H9 (cell line): ENCODE measurements around the gene BTG3. TPM values are rescaled to one million over a fixed set of nuclear protein-coding genes. Genes with fewer than 3 reads are reported as not detected.

Source experiments
- DNase-seq: peaks from one replicate; pipeline ENCODE4 v3.0.0-alpha.2; 2017
- H2AFZ ChIP-seq: one replicate; pipeline ENCODE4 v1.6.1; 2013; ENCODE audit warnings: mild to moderate bottlenecking, low read length, control low read depth, moderate library complexity
- H2AK5ac ChIP-seq: 2 replicates; pipeline ENCODE4 v1.6.1; 2013; ENCODE audit warnings: low read length, control low read depth, mixed read lengths; ENCODE audit not compliant: insufficient read length
- H2BK120ac ChIP-seq: one replicate; pipeline ENCODE4 v1.6.1; 2013; ENCODE audit warnings: low read depth, mild to moderate bottlenecking, low read length, control low read depth, inconsistent platforms; ENCODE audit not compliant: poor library complexity, severe bottlenecking
- H2BK12ac ChIP-seq: 2 replicates; pipeline ENCODE4 v1.6.1; 2013; ENCODE audit warnings: low read length, control low read depth, mixed read lengths, low read depth; ENCODE audit not compliant: insufficient read length
- H2BK15ac ChIP-seq: 2 replicates; pipeline ENCODE4 v1.6.1; 2013; ENCODE audit warnings: low read depth, low read length, control low read depth
- H2BK20ac ChIP-seq: one replicate; pipeline ENCODE4 v1.6.1; 2013; ENCODE audit warnings: low read depth, mild to moderate bottlenecking, low read length, control low read depth, inconsistent platforms; ENCODE audit not compliant: poor library complexity, severe bottlenecking
- H2BK5ac ChIP-seq: 2 replicates; pipeline ENCODE4 v1.6.1; 2013; ENCODE audit warnings: low read length, control low read depth, mixed read lengths; ENCODE audit not compliant: insufficient read length
- H3K14ac ChIP-seq: 2 replicates; pipeline ENCODE4 v1.6.1; 2013; ENCODE audit warnings: low read length, control low read depth; ENCODE audit not compliant: insufficient read depth
- H3K18ac ChIP-seq: 2 replicates; pipeline ENCODE4 v1.6.1; 2013; ENCODE audit warnings: low read depth, mild to moderate bottlenecking, mixed read lengths, low read length, control low read depth; ENCODE audit not compliant: insufficient read length
- H3K23ac ChIP-seq: 2 replicates; pipeline ENCODE4 v1.6.1; 2013; ENCODE audit warnings: low read length, control low read depth, mixed read lengths, low read depth; ENCODE audit not compliant: insufficient read length
- H3K23me2 ChIP-seq: 2 replicates; pipeline ENCODE4 v1.6.1; 2013; ENCODE audit warnings: low read depth, mild to moderate bottlenecking, mixed read lengths, low read length, control low read depth; ENCODE audit not compliant: insufficient read length, poor library complexity, severe bottlenecking
- H3K27ac ChIP-seq: 2 replicates; pipeline ENCODE4 v1.5.1; 2013; ENCODE audit warnings: low read length, control low read depth, mixed read lengths, low read depth; ENCODE audit not compliant: insufficient read length
- H3K27me3 ChIP-seq: 2 replicates; pipeline ENCODE4 v1.6.1; 2013; ENCODE audit warnings: low read length, control low read depth, inconsistent platforms; ENCODE audit not compliant: insufficient read depth
- H3K4ac ChIP-seq: 2 replicates; pipeline ENCODE4 v1.6.1; 2013; ENCODE audit warnings: low read depth, mild to moderate bottlenecking, control low read depth, inconsistent platforms, low read length, moderate library complexity
- H3K4me1 ChIP-seq: 2 replicates; pipeline ENCODE4 v1.6.1; 2013; ENCODE audit warnings: low read length, control low read depth, inconsistent platforms; ENCODE audit not compliant: insufficient read depth
- H3K4me2 ChIP-seq: 2 replicates; pipeline ENCODE4 v1.6.1; 2013; ENCODE audit warnings: low read length, control low read depth, mixed read lengths; ENCODE audit not compliant: insufficient read length, insufficient read depth
- H3K56ac ChIP-seq: 2 replicates; pipeline ENCODE4 v1.6.1; 2013; ENCODE audit warnings: low read depth, mild to moderate bottlenecking, mixed read lengths, low read length, control low read depth; ENCODE audit not compliant: insufficient read length
- H3K79me1 ChIP-seq: 2 replicates; pipeline ENCODE4 v1.6.1; 2013; ENCODE audit warnings: low read depth, mild to moderate bottlenecking, moderate library complexity, low read length, control low read depth, inconsistent platforms; ENCODE audit not compliant: insufficient read depth, poor library complexity, severe bottlenecking
- H3K79me2 ChIP-seq: 2 replicates; pipeline ENCODE4 v1.6.1; 2013; ENCODE audit warnings: low read length, control low read depth, inconsistent platforms; ENCODE audit not compliant: insufficient read depth
- H3K9ac ChIP-seq: 2 replicates; pipeline ENCODE4 v1.6.1; 2013; ENCODE audit warnings: low read length, control low read depth, mixed read lengths; ENCODE audit not compliant: insufficient read length; ENCODE audit errors: extremely low read depth
- H3K9me3 ChIP-seq: one replicate; pipeline ENCODE4 v1.6.1; 2013; ENCODE audit warnings: low read depth, low read length, inconsistent platforms; ENCODE audit not compliant: control insufficient read depth
- H3T11ph ChIP-seq: one replicate; pipeline ENCODE4 v1.6.1; 2013; ENCODE audit warnings: mild to moderate bottlenecking, low read length, control low read depth, inconsistent platforms
- H4K20me1 ChIP-seq: one replicate; pipeline ENCODE4 v1.6.1; 2013; ENCODE audit not compliant: control insufficient read depth, insufficient read length, insufficient read depth
- H4K5ac ChIP-seq: 2 replicates; pipeline ENCODE4 v1.6.1; 2013; ENCODE audit warnings: low read depth, mild to moderate bottlenecking, mixed read lengths, low read length, control low read depth; ENCODE audit not compliant: insufficient read length
- H4K8ac ChIP-seq: replicated peaks from 2 replicates; pipeline ENCODE4 v1.6.1; 2013; ENCODE audit warnings: low read length, control low read depth, mixed read lengths, low read depth; ENCODE audit not compliant: insufficient read length
- H4K91ac ChIP-seq: 2 replicates; pipeline ENCODE4 v1.6.1; 2013; ENCODE audit warnings: low read depth, mild to moderate bottlenecking, moderate library complexity, mixed read lengths, low read length, control low read depth; ENCODE audit not compliant: insufficient read length
- H3K27ac Mint-ChIP-seq, 3 experiments: 2 replicates in 2 of 3; 3 replicates in 1 of 3; pipeline ENCODE4 v1.8.0; 2020 to 2021; ENCODE audit warnings: mixed read lengths in 3 of 3, mild to moderate bottlenecking in 1 of 3, moderate library complexity in 1 of 3
- H3K27me3 Mint-ChIP-seq: 2 replicates; pipeline ENCODE4 v1.8.0; 2021; ENCODE audit warnings: low read depth, mild to moderate bottlenecking, moderate library complexity, mixed read lengths
- H3K36me3 Mint-ChIP-seq, 3 experiments: 2 replicates in 2 of 3; 3 replicates in 1 of 3; pipeline ENCODE4 v1.8.0; 2020 to 2021; ENCODE audit warnings: low read depth in 3 of 3, mixed read lengths in 3 of 3; ENCODE audit not compliant: insufficient read depth in 1 of 3
- H3K4me1 Mint-ChIP-seq, 2 experiments: 2 replicates each; pipeline ENCODE4 v1.8.0; 2020; ENCODE audit warnings: mixed read lengths in 2 of 2
- H3K4me3 Mint-ChIP-seq, 2 experiments: 2 replicates in 1 of 2; 3 replicates in 1 of 2; pipeline ENCODE4 v1.8.0; 2020 to 2021; ENCODE audit warnings: mild to moderate bottlenecking in 2 of 2, mixed read lengths in 2 of 2, moderate library complexity in 1 of 2
- H3K9me3 Mint-ChIP-seq, 2 experiments: 2 replicates in 1 of 2; 3 replicates in 1 of 2; pipeline ENCODE4 v1.8.0; 2020; ENCODE audit warnings: mild to moderate bottlenecking in 2 of 2, mixed read lengths in 2 of 2, moderate library complexity in 1 of 2
- CTCF ChIP-seq: fragments of 200-600 bp; sonication (generic); conservative IDR thresholded peaks from 3 replicates; pipeline ENCODE4 v1.8.0; 2021; ENCODE audit warnings: antibody characterized with exemption, mild to moderate bottlenecking
- WGBS: extraction: QIAGEN DNeasy Blood & Tissue Kit; methylation state at CpG from one replicate; pipeline ENCODE4 v1.1.7; 2013; ENCODE audit warnings: missing lambda C conversion rate, low lambda C conversion rate, mixed read lengths; ENCODE audit not compliant: insufficient read length; ENCODE audit errors: extremely low coverage; 5-methylcytosine and 5-hydroxymethylcytosine counted together
- total RNA-seq: library from RNA; stranded (reverse); gene quantifications from 2 replicates; pipeline ENCODE4 v1.2.1, GENCODE V29; 2021

BTG3 gene
- total RNA-seq, 1 experiment from 2014 or later, result 32.2 TPM

DNA sequence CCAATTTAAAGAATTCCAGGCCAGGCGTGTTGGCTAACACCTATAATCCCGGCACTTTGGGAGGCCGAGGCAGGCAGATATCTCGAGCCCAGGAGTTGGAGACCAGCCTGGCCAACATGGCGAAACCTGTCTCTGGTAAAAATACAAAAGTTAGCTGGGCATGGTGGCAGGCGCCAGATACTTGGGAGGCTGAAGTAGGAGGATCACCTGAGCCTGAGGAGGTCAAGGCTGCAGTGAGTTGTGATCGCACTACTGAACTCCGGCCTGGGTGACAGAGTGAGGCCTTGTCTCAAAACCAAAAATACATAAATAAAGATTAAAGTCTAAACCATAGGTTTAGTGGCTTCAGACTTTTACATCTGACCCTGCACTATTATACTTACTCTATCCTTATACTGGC lies 32.4 kb downstream of the BTG3 start:
- no CpG with 5 or more reads among the region's 8 CpGs for WGBS
- Mint-ChIP-seq H3K36me3 (peaks cover 0 to 12% (median 4%) of the 10 kb centered on the region in 3 experiments; a peak in 3 of 7 replicates), H3K27me3 (no peaks in the 10 kb centered on the region), H3K4me1 (peaks cover 4 to 7% of the 10 kb centered on the region in 2 experiments), H3K4me3 (no peak overlapping the region), H3K27ac (no peak overlapping the region), H3K9me3 (no peaks in the 10 kb centered on the region)
- no peak overlapping the region for H2BK12ac ChIP-seq
- H4K91ac ChIP-seq, result no peak overlapping the region
- no peak overlapping the region for H2BK5ac ChIP-seq
- no peak overlapping the region for H2AK5ac ChIP-seq
- no peak overlapping the region for H3T11ph ChIP-seq
- H3K27me3 ChIP-seq, result no peaks in the 10 kb centered on the region
- H2AFZ ChIP-seq, result no peak overlapping the region
- DNase-seq, result no peak
- H3K79me1 ChIP-seq, result no peaks in the 10 kb centered on the region
- no peak overlapping the region for H3K4ac ChIP-seq
- TF ChIP-seq CTCF, result no peak
- H4K20me1 ChIP-seq, result no peaks in the 10 kb centered on the region
- no peaks in the 10 kb centered on the region for H3K79me2 ChIP-seq
- no peak overlapping the region for H3K23ac ChIP-seq
- H3K23me2 ChIP-seq, result no peaks in the 10 kb centered on the region
- H4K8ac ChIP-seq, result no peak overlapping the region
- H3K9ac ChIP-seq, result no peak overlapping the region
- H3K56ac ChIP-seq, result no peak overlapping the region
- H4K5ac ChIP-seq, result no peak overlapping the region
- H2BK15ac ChIP-seq, result no peak overlapping the region
- no peak overlapping the region for H3K18ac ChIP-seq
- no peak overlapping the region for H2BK120ac ChIP-seq
- H3K4me2 ChIP-seq, result no peak overlapping the region
- no peak overlapping the region for H2BK20ac ChIP-seq
- no peaks in the 10 kb centered on the region for H3K9me3 ChIP-seq
- H3K27ac ChIP-seq, result no peak overlapping the region
- no peaks in the 10 kb centered on the region for H3K4me1 ChIP-seq
- no peak overlapping the region for H3K14ac ChIP-seq
